Stimulated activated CD4-positive, alpha-beta T cell treated with anti-CD3 and anti-CD28 coated beads, Interleukin-12 subunit alpha, Interleukin-12 subunit beta, amount 100 ng/mL, for 48 hours (primary cell): ENCODE measurements around the gene RHCE.
"Not testable (repeated sequence)": the region's sequence is repeated elsewhere in the genome, so short reads cannot be mapped to it uniquely, and the experiment has no call there.

Experiments
- DNase-seq, 3 donors: peaks; one replicate each; pipeline ENCODE4 v3.0.0-alpha.2; 2020; ENCODE audit warnings: low read depth in 2 of 3, low spot score in 1 of 3

The RHCE gene

GRCh38 chr1:25433389-25434186 is 13.0 kb upstream of the RHCE start:
- no peak for DNase-seq

GRCh38 chr1:25432749-25433388 is 12.2 kb upstream of the RHCE start:
- no peak for DNase-seq

DNA sequence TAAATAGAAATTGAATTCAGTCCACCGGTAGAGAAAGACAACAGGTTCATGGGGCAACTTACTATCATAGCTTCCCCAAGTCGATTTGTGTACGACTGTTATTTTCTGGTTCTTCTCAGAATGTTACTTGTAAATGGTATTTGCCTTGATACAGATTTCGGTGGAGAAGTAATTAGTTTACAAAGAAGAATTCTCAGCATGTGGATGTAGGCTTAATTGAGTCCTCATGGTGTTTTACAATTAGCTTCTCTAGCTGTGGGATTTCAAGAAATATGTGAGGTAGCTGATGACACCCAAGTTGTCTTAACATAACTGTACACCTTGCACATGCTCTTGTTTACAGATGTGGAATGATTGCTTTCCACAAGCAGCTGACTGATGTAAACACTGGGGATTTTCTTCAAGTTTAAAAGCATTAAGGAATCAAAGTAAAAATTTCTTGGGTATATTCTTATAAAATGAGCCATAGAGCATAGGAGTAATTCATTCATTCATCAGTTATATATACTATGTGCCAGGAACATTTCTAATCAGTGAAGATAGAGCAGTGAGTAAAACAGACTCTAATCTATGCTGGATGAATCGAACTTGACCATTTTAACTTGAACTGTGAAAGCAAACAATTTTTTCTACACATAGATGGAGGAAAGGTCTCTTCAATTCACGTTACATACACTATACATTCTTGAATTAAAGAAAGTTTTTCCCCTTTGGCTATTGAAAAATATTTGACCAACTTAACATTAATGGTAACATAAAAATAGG is 11.5 kb upstream of the RHCE start:
- no peak for DNase-seq

- peak in 1 of 3 donors; percentile 29 for DNase-seq
Measured at GRCh38 chr1:25430967-25431881, 10.6 kb upstream of the RHCE start.

- peak; percentile 93 to 98 (median 95) for DNase-seq
Measured at GRCh38 chr1:25430073-25430966, 9.7 kb upstream of the RHCE start, which contains the start of gene MACO1. TSS of gene MACO1 (plus strand) at chr1:25430897. CDS start at chr1:25431099, 202 bp downstream.

- DNase-seq = no peak
Measured at GRCh38 chr1:25428475-25429166, 8.0 kb upstream of the RHCE start.

GRCh38 chr1:25427696-25428095 is 7.1 kb upstream of the RHCE start:
- DNase-seq = no peak

GRCh38 chr1:25425098-25426085 is 4.8 kb upstream of the RHCE start:
- DNase-seq = no peak

GRCh38 chr1:25423206-25423605 is 2.6 kb upstream of the RHCE start:
- DNase-seq = not testable (repeated sequence)

GRCh38 chr1:25419339-25419738 is 1.3 kb downstream of the RHCE start:
- DNase-seq = not testable (repeated sequence)

DNA sequence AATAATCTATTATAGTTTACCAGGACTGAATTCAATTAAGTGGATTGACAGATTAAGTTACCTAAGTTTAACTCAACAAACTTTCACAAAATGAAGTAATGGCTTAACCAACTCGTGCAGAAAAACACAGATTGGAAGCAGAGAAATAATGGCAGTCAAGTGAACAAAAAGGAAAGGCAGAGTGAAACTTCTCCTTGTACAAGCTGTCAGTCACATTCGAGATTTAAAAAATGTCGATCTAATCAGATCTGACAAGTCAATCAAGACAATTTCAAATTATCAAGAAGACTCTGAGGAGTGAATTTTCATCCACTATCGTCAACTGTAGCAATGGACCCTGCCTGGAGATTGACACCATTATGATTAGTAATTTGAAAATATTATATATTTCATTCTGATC is 3.3 kb downstream of the RHCE start:
- DNase-seq = not testable (repeated sequence)

DNA sequence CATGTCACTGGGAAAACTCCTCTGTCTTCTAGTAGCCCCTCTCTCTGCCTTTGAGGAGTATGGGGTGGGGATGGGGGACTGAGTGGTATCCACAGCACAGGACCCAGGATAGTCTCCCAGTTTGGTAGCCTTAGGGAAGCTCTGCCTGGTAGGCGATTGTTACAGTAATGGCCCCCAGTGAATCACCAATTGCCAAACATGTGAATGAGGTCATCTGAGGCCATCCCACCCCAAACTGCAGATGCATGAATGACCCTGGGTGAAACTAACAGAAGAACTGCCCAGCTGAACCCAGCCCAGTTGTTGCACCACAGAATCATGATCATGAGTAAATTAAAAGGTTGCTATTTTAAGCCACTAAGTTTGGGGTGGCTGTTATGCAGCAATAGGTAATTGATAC is 6.0 kb downstream of the RHCE start:
- DNase-seq = not testable (repeated sequence)

GRCh38 chr1:25414157-25414556 is 6.5 kb downstream of the RHCE start:
- not testable (repeated sequence) for DNase-seq

GRCh38 chr1:25412872-25413623 is 7.6 kb downstream of the RHCE start:
- not testable (repeated sequence) for DNase-seq

DNA sequence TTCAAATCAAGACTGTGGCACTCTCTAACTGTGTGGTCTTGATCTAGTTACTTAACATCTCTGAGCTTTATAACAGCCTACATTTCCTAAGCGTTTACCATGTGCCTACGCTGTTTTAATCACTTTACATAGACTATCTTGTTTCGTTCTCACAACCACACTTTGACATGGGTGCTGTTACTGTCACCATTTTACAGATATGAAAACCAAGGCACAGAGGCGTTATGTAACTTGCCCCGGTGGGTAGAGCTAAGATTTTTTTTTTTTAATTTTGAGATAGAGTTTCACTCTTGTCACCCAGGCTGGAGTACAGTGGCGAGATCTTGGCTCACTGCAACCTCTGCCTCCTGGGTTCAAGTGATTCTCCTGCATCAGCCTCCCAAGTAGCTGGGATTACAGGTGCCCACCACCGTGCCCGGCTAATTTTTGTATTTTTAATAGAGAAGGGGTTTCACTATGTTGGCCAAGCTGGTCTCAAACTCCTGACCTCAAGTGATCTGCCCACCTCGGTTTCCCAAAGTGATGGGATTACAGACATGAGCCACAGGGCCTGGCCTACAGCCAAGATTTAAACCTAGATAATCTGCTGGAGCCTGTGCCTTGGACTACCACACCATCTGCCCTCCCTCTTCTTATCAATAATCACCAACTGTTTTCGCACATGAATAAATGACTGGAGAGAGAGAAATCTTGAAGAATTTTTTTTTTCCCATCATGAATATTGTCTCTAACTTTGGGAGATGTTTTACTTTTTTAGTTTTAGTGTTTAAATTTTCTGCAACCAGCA is 10.8 kb downstream of the RHCE start:
- not testable (repeated sequence) for DNase-seq

- not testable (repeated sequence) for DNase-seq
Measured at GRCh38 chr1:25405731-25406305, 14.8 kb downstream of the RHCE start.
